PC-3 (cell line): ENCODE measurements around the gene CATSPERZ. TPM values are rescaled to one million over a fixed set of nuclear protein-coding genes. Genes with fewer than 3 reads are reported as not detected.

Experiments
- ATAC-seq: fragments of 200-7000 bp; cut with Tn5 transposase; 2 replicates; pipeline ENCODE4 v1.9.1; 2020; ENCODE audit warnings: mild to moderate bottlenecking, moderate library complexity
- BruUV-seq: library from RNA; stranded (reverse); fragments of 400-500 nt; replicated peaks from 2 replicates; lab custom pipeline; 2021; lab: Mats Ljungman, UMichigan
- CTCF ChIA-PET: fragments of 300-600 bp; sonication (Branson Sonifier 250); formaldehyde crosslinking; loops from one replicate; lab custom pipeline; 2022; ENCODE audit warnings: antibody characterized with exemption; lab: Charles Lee
- POLR2A ChIA-PET: fragments of 300-600 bp; sonication (Branson Sonifier 250); formaldehyde crosslinking; loops from one replicate; lab custom pipeline; 2022; ENCODE audit warnings: antibody characterized with exemption; ENCODE audit not compliant: unreplicated experiment; lab: Charles Lee
- DNase-seq: peaks from one replicate; pipeline ENCODE4 v3.0.0-alpha.2; 2015
- H2AFZ ChIP-seq: fragments of 300-600 bp; sonication (generic); 2 replicates; pipeline ENCODE4 v1.6.0; 2016; ENCODE audit warnings: antibody characterized with exemption, low read length
- H3F3A ChIP-seq: fragments of 300-600 bp; sonication (generic); one replicate; pipeline ENCODE4 v1.6.0; 2017; ENCODE audit warnings: antibody characterized with exemption, low read length, control low read depth, mild to moderate bottlenecking; ENCODE audit not compliant: unreplicated experiment
- H3K27ac ChIP-seq: fragments of 300-600 bp; sonication (generic); 2 replicates; pipeline ENCODE4 v1.5.1; 2016; ENCODE audit warnings: mild to moderate bottlenecking, low read length
- H3K27me3 ChIP-seq: fragments of 300-600 bp; sonication (generic); 2 replicates; pipeline ENCODE4 v1.6.1; 2016; ENCODE audit warnings: low read length, mixed read lengths
- H3K36me3 ChIP-seq: fragments of 300-600 bp; sonication (generic); 2 replicates; pipeline ENCODE4 v1.6.1; 2016; ENCODE audit warnings: low read depth, mixed run types, low read length, mixed read lengths
- H3K4me1 ChIP-seq: fragments of 300-600 bp; sonication (generic); 2 replicates; pipeline ENCODE4 v1.5.1; 2016; ENCODE audit warnings: low read length; ENCODE audit not compliant: insufficient read depth
- H3K4me2 ChIP-seq: fragments of 300-600 bp; sonication (generic); 2 replicates; pipeline ENCODE4 v1.6.0; 2016; ENCODE audit warnings: low read length
- H3K4me3 ChIP-seq: fragments of 300-600 bp; sonication (generic); 2 replicates; pipeline ENCODE4 v1.5.1; 2016; ENCODE audit warnings: mild to moderate bottlenecking, low read length, mixed read lengths
- H3K79me2 ChIP-seq: fragments of 300-600 bp; sonication (generic); 2 replicates; pipeline ENCODE4 v1.6.1; 2017; ENCODE audit warnings: low read length, mixed read lengths
- H3K9ac ChIP-seq: fragments of 300-600 bp; sonication (generic); 2 replicates; pipeline ENCODE4 v1.6.0; 2016; ENCODE audit warnings: mild to moderate bottlenecking, low read length
- H3K9me2 ChIP-seq: fragments of 300-600 bp; sonication (generic); replicated peaks from 2 replicates; pipeline ENCODE4 v1.6.1; 2016; ENCODE audit warnings: mixed run types, low read length, mixed read lengths
- H3K9me3 ChIP-seq: fragments of 300-600 bp; sonication (generic); 2 replicates; pipeline ENCODE4 v1.6.1; 2016; ENCODE audit warnings: low read length, mixed read lengths
- H4K20me1 ChIP-seq: fragments of 300-600 bp; sonication (generic); 2 replicates; pipeline ENCODE4 v1.6.1; 2016; ENCODE audit warnings: low read length, mixed read lengths
- EZH2 ChIP-seq: fragments of 300-600 bp; sonication (generic); IDR thresholded peaks from one replicate; pipeline ENCODE4 v1.6.1; 2017; ENCODE audit warnings: antibody characterized with exemption, mild to moderate bottlenecking, low read length; ENCODE audit not compliant: unreplicated experiment
- EZH2phosphoT487 ChIP-seq: fragments of 300-600 bp; sonication (generic); IDR thresholded peaks from 2 replicates; pipeline ENCODE4 v1.6.1; 2018; ENCODE audit warnings: mild to moderate bottlenecking, antibody characterized with exemption, low read length, borderline replicate concordance
- intact Hi-C: fragments of 100-400 bp; cut with micrococcal nuclease; formaldehyde crosslinking; loops from 2 replicates; pipeline ENCODE4 v1.9.0; 2023
- total RNA-seq: library from RNA; depleted of rRNA; stranded (reverse); fragments of >200 nt; gene quantifications from 2 replicates; pipeline ENCODE4 v1.2.3, GENCODE V29; 2014
- TF ChIP-seq, protein P1 (sequence below): fragments of 300-600 bp; sonication (generic); conservative IDR thresholded peaks from 2 replicates; pipeline ENCODE4 v1.5.1; 2017; ENCODE audit warnings: antibody characterized with exemption, low read depth, mild to moderate bottlenecking, low read length

The CATSPERZ gene
- total RNA-seq, 1 experiment from 2014 or later = 9.2 TPM

DNA sequence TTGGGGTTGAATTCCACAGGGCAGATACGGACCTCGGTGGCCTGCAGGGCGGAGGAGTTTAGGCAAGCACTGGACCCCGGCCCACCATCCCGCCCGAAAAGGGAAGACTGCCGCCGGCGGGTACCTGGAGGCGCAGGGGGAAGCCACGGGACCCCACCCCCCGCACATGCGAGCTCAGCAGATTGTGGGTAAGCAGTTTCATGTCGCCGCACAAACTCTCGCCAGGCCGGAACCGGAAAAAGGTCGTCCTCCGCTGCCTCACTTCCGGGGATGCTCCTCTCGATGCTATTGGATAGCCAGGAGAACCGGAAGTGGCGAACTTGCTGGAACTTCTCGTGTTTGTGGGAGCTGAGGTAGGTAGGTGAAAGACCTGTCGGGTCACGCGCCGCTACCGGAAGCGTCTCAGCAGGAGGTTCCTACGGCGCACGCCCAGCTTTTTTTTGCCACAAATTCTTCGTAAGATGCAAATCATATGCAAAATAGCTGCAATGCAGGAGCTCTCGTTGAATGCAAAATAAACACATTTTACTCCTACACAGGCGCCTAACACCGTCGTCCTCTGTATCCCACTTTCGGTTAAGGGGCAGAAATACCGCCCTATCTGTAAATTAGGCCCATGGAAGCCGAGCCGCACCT, 17.3 kb downstream of the CATSPERZ start, which contains the start of gene TRMT112:
TRMT112 (minus strand) TSS at position 235 of the 636 bp plus-strand sequence; CDS start at position 202, 33 bp downstream.
- DNase-seq (peak; percentile 99), ATAC-seq (peak; percentile 79)
- intact Hi-C loops = loop anchor here (1.0 to 2.0 kb wide), 2 partner anchors 12 to 17 kb away; partner anchors contain the start of gene ESRRA
- no peaks in the 10 kb centered on the region for H4K20me1 ChIP-seq
- H3K9me3 ChIP-seq = no peaks in the 10 kb centered on the region
- peak within 1 kb of the TSS; percentile 94 for H3K27ac ChIP-seq
- H2AFZ ChIP-seq = peak within 1 kb of the TSS; percentile 82
- H3K36me3 ChIP-seq = peaks cover 11% of the 10 kb centered on the region
- peak within 1 kb of the TSS; percentile 93 for H3K9ac ChIP-seq
- ChIA-PET POLR2A (interaction anchor here (0.5 to 2.0 kb wide), 20 partner anchors 10 to 1461 kb away, joined by 3 to 30 read pairs (median 4); partner anchors contain the start of genes ESRRA, FKBP2 and SF1), CTCF (interaction anchor here (0.6 to 3.0 kb wide), 21 partner anchors 10 to 378 kb away, joined by 3 to 106 read pairs (median 6); partner anchors contain the start of genes ESRRA and NAA40)
- H3K79me2 ChIP-seq = peaks cover 49% of the 10 kb centered on the region
- H3F3A ChIP-seq = peaks cover 7% of the 10 kb centered on the region
- no peaks in the 10 kb centered on the region for H3K9me2 ChIP-seq
- peaks cover 28% of the 10 kb centered on the region for H3K4me1 ChIP-seq
- TF ChIP-seq, protein P1, sequence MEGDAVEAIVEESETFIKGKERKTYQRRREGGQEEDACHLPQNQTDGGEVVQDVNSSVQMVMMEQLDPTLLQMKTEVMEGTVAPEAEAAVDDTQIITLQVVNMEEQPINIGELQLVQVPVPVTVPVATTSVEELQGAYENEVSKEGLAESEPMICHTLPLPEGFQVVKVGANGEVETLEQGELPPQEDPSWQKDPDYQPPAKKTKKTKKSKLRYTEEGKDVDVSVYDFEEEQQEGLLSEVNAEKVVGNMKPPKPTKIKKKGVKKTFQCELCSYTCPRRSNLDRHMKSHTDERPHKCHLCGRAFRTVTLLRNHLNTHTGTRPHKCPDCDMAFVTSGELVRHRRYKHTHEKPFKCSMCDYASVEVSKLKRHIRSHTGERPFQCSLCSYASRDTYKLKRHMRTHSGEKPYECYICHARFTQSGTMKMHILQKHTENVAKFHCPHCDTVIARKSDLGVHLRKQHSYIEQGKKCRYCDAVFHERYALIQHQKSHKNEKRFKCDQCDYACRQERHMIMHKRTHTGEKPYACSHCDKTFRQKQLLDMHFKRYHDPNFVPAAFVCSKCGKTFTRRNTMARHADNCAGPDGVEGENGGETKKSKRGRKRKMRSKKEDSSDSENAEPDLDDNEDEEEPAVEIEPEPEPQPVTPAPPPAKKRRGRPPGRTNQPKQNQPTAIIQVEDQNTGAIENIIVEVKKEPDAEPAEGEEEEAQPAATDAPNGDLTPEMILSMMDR = no peak
- TF ChIP-seq EZH2phosphoT487 = no peak
- no peak for TF ChIP-seq EZH2
- peak within 1 kb of the TSS; percentile 83 for H3K4me3 ChIP-seq
- peak within 1 kb of the TSS; percentile 91 for H3K4me2 ChIP-seq
- no peaks in the 10 kb centered on the region for H3K27me3 ChIP-seq
- no TSS peak for BruUV-seq

DNA sequence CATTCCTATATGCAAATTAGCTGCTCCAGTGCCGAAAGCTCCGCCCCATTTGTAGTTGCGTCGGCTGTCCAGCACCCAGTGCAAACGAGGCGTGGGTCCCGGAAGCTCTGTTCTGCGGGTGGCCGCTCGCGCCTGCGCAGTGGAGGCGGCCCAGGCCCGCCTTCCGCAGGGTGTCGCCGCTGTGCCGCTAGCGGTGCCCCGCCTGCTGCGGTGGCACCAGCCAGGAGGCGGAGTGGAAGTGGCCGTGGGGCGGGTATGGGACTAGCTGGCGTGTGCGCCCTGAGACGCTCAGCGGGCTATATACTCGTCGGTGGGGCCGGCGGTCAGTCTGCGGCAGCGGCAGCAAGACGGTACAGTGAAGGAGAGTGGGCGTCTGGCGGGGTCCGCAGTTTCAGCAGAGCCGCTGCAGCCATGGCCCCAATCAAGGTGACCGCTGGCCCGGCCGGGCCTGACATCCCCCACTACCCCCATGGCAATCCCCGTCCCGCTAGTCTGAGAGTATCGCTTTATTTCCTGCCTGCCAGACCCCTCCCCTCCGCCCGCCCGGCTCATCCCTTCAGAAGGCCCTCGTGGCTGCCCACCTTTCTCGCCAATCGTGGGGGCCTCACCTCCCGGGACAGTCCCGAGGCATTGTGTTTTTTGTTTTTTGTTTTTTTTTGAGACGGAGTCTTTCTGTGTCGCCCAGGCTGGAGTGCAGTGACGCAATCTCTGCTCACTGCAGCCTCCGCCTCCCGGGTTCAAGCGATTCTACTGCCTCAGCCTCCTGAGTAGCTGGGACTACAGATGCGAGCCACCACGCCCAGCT, 18.0 kb downstream of the CATSPERZ start, which contains the start of gene PRDX5:
PRDX5 (plus strand) TSS at position 161 of the 805 bp plus-strand sequence; CDS start at position 256, 95 bp downstream.
- TF ChIP-seq, protein P1 = peak; percentile 60
- TF ChIP-seq EZH2 = no peak
- DNase-seq = peak; percentile 99
- Histone ChIP-seq H3K27me3 (no peaks in the 10 kb centered on the region), H3K27ac (peak within 1 kb of the TSS; percentile 94), H2AFZ (peak within 1 kb of the TSS; percentile 82), H3F3A (peaks cover 7% of the 10 kb centered on the region), H3K9ac (peak within 1 kb of the TSS; percentile 93), H3K4me3 (peak within 1 kb of the TSS; percentile 83), H4K20me1 (no peaks in the 10 kb centered on the region), H3K36me3 (peaks cover 14% of the 10 kb centered on the region), H3K79me2 (peaks cover 49% of the 10 kb centered on the region), H3K4me2 (peak within 1 kb of the TSS; percentile 91), H3K9me3 (no peaks in the 10 kb centered on the region), H3K9me2 (no peaks in the 10 kb centered on the region), H3K4me1 (peaks cover 28% of the 10 kb centered on the region)
- ChIA-PET POLR2A (interaction anchor here (0.5 to 2.0 kb wide), 19 partner anchors 9 to 1461 kb away, joined by 3 to 30 read pairs (median 5); partner anchors contain the start of genes ESRRA, FKBP2 and SF1), CTCF (interaction anchor here (0.5 to 3.0 kb wide), 23 partner anchors 9 to 379 kb away, joined by 3 to 106 read pairs (median 5); partner anchors contain the start of genes ESRRA and NAA40)
- TSS peak; percentile 45 for BruUV-seq
- intact Hi-C loops = loop anchor here (1.0 to 2.0 kb wide), 4 partner anchors 11 to 37 kb away; partner anchors contain the start of gene ESRRA
- ATAC-seq = peak; percentile 76
